Activated CD4-positive, alpha-beta T cell treated with anti-CD3 and anti-CD28 coated beads for 4 hours (primary cell): ENCODE measurements around the gene LARGE1.

Experiments
- DNase-seq, 2 donors: peaks; one replicate each; pipeline ENCODE4 v3.0.0-alpha.2; 2020

LARGE1 gene

DNA sequence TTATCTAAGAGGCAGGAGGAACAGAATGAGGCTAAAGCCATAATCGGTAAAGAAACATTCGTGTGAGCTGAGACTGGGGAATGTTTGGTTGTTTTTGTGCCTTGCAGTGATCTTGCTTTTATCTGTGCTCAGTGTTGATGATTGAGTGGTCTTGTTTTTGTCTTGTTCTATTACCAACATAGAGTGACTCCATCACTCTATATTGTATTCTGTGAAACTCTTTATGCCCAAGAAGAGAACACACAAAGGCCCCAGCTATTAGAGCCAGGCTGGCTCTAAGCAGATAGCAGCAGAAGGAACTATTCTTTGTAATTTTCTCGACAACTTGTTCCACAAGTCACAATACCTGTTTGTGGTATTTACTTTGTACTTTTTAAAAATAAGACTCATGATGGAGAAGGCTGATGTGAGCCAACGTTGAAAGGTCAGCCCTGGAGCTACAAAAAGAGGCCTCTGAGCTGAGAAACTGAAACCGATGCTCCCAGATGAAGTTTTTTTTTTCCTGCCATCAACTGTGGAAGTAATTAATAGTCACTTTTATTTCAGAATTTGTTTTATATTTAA, 68.4 kb downstream of the LARGE1 start:
- DNase-seq: no peak

DNA sequence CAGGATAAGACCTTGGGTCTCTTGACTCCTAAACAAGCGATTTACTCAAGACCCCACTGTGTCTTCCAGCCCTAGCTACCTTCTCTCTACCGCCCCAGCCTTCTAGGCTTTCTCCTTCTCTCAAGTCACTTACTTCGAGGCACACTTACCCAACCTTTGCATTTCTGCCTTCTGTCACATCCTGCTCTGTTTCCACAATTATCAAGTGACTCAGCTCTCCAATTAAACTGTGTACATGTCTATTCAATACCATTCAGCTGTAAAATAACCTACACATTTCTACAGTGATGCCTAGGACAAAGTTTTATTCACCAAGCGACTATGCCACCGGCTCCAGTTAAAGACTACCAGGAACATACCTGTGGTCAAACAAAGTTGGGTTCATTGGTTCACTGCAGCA, 69.0 kb downstream of the LARGE1 start:
- no peak for DNase-seq

DNA sequence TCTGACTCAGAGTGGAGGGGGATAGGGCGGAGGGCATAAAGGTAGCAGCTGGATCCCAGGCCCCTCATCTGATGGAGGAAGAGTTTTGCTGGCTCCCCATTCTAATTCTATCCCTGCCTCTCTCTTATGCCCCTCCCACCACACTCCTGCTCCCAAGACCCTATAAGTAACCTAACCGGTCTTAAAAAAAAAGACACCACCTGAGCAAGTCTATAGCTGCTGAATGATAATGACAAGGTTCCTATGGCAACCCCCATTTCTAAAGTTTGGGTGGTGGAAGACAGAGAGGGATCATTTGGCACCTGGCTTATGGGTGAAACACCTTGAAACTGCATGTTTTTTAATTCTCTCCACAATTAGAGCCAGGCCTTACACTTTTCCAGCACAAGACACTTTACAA, 69.6 kb downstream of the LARGE1 start:
- DNase-seq: no peak

DNA sequence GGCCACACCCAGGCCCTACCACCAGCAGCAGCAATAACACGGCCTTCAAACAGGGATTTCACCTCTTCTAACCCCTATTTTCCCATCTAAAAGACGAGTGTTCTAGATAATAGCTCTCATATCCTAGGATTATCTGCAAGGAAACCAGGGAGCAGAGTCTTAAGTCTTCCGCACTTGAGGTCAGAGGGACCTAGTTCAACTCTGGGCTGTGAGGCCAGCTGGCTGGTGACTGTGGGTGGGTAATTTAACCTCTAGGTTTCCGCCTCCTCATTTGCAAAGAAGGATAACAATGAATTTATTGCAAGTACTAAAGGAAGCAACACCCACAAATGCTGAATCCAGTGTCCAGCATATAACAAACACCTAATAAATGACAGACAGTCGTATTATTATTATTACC, 70.1 kb downstream of the LARGE1 start:
- DNase-seq: no peak

DNA sequence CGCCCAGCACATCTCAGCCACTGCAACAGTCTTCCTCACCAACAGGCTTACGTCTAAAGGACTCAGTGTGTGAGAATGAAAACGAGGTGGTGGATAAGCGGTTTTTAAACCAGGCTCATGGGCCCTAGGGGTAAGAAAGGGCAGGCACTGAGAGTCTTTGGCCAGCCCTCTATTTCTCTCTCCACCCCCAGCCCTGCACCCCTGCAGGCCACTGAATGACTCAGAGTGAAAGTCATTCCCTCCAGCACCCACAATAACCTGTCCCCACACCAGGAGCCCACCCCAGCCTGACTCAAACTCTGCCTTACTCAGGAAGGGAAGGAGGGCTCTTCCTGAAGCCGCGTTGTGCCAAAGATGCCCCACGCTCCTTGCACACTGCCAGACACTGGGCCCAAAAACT, 72.0 kb downstream of the LARGE1 start:
- no peak for DNase-seq

DNA sequence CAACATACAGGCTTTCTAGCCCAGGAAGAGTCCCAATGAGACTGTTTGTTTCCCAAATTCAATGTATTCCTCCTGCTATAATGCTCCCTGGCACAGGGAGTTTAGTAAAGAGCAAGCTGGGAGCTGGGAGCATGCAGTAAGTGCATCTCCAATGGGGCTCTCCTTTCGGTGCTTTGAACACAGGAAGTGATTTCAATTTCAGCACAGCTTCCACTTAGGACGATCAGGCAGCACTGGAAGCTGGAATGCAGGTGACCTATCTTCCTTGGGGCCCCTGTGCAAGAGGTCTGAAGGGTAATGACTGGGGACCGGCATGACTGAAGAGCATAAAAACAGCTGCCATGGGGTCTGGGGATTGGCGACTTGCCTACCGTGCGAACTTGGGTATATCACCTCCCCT, 76.0 kb downstream of the LARGE1 start:
- DNase-seq: no peak

DNA sequence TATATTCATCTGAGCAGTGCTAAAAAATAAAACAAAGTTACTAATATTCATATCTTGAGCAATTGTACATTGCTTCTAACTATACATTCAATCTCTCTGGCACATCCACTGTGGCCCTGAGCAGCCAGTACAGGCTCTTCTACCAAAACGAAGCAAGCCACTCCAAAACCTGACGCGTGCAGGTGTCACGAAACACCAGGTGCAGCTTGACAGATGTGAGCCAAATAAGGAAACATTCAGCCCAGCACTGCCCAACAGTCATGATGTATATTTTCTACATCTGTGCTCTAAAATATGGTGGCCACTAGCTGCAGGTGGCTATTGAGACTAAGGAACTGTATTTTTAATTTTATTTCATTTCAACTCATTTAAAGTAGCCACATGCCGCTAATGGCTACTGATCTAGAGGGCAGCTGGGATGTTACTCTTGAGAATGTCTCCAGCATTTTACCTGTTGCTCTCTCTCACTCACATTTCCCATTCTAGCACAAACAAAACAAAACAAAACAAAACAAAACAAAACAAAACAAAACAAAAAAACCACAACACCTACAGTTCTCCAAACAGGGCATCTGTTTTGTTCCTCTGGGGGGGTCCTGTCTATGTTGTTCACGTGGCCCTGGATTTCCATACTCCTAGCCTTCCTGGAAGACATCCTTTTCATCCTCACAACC, 77.7 kb downstream of the LARGE1 start:
- DNase-seq: no peak

DNA sequence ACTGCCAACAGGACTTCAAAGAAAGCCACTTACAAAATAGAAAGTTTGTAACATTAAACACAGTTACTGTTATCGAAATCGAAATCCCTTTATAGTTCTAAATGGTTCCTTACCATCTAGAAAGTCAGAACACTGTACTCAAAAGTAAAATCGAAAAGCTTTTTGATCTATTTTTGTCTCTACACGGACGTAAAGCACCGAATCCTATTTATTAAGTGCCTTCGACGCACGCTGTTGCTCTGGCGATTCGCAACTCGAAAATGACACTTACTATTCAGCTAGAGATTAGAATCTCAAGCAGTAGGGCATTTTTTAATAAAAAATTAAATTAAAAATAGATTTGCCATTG, 78.3 kb downstream of the LARGE1 start:
- DNase-seq: no peak

DNA sequence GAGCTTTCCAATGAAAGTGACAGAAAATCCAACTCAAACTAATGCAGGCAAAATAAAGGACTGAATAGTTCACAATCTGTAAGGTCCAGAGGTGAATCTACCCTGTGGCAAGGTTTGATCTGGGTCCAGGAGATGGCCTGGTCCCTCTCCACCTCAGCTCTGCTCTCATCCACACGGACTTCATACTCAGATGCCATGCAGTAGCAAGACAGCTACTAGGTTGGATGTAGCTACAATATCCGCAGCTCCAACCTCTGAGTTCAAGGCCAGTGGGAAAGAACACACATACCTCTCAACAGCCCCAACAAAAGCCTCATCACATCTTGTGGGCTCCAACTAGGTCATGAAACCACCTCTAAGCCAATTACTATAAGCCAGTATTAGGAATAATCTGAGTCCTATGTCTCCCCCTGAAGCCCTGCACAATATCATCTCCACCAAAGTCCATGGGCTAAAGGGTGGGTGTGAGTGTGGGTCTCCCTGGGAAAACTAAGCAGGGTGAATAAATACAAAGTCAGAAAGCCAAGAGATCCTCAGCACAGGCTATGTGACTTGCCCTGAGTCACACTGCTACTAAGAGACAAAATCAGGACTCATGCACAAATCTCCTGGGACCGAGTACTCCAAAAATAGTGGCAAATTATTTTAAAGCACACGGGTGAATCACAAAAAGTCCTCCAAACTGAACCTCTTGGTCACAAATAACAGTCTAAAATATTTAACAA, 78.8 kb downstream of the LARGE1 start:
- DNase-seq: no peak

DNA sequence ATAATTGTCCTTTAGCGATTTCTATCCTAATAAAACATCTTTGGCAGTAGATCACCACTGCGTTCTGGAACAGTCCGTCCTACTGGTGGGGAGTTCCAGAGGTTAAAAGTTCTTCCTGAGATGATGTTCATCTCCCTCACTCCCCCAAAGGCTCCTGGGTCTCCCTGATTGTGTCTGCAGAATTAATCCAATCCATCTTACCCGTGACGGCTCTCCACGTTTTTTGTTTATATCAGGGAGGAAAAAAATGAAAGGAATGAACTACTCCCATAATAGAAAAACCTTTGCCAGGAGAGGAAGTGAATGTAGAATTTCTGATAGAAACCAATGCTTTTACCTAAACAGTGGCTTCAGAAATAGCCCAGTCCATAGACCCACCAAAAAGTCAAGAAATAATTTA, 81.6 kb downstream of the LARGE1 start:
- no peak for DNase-seq

DNA sequence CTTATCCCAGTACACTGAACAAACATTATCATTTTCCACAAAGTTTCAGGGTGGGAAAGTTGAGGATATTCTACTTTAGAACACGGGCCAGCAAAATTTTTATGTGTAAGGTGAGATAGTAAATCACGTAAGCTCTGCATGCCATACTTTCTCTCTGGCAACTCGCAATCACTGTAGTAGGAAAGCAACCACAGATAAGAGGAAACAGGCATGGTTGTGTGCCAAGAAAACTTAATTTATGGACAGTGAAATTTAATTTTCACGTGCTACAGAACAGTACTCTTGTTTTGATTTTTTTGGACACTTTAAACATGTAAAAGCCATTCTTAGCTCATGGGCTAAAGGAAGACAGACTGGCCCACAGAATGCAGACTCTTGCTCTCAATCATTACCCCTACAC, 82.5 kb downstream of the LARGE1 start:
- DNase-seq: no peak

DNA sequence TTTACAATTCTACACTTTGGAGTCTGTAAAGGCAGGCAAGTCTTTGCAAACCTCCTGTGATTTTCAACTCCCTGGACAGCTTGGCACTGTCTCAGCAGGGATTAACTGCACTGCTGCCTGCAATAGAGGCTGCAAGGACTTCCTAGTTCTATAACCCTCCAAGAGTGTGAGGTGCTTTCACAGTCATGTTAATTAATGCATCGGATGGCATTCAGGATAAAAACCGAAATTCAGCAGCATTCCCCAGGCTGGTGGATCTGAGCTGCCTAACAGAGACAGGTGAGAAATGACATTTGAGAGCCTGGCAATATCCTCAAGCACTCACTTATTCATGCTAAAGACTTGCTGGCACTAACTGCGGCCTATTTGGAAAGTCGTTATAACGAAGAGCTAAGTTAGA, 85.0 kb downstream of the LARGE1 start:
- no peak for DNase-seq

DNA sequence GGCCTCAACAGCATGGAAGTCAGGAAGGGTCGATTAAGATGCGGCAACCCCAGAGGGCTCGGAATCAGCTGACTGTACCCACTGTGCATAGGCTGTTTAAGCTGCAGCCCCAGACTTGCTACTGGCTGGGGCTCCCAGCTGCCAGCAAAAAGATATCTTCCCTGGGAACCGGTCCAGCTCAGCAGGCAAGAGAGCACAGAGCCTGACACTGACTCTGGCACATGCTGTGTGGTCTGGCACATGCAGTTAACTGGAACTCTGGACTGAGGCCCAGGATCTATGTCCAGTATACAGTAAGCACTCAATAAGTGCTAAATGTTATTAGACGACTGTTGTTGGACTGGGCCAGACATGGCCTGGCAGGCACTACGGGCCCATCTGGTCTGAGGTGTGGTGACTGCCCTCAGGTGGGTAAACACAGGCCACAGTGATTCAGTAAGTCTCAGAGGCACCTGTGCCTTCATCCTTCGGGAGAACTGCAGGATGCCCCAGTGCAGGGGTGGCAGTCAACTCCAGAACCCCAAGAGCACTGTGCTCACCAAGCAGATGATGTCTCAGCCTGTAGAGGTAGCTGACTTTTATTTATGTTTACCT, 87.6 kb downstream of the LARGE1 start:
- DNase-seq: no peak

DNA sequence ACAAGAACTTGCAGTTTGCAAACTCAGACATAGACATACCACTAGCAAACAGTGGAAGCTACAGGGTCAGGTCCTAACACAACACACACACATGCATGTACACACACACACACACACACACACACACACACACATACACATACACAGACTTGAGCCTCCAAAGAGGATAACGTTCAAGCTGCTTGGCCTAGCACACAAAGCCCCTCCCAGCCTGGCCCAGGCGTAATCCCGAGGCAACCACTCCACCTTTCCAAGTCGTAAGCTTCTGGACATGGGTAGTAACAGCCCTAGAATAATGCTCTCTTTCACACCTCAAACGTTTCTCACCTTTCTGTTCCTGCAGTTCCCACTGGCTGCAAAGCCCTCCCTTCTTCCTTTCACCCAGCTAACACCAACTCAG, 88.6 kb downstream of the LARGE1 start:
- DNase-seq: no peak

DNA sequence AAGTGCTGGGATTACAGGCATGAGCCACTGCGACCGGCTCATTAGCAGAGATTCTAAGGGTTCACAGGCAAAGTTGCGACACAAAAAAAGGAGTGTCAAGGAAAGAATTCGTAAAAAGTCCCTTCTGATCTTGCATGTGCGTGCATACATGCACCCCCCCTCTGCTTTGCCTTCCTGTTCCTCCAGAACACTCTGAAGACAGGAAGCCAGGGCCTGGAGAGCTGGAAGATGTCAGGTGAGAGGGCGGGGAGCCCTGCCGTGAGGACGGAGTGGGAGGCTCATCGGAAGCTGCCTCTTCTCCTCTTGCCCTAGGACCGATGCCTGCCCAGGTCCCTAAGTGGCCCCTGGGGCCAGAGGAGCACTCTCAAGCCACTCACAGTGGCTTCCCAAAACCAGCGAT, 89.1 kb downstream of the LARGE1 start:
- DNase-seq: no peak

DNA sequence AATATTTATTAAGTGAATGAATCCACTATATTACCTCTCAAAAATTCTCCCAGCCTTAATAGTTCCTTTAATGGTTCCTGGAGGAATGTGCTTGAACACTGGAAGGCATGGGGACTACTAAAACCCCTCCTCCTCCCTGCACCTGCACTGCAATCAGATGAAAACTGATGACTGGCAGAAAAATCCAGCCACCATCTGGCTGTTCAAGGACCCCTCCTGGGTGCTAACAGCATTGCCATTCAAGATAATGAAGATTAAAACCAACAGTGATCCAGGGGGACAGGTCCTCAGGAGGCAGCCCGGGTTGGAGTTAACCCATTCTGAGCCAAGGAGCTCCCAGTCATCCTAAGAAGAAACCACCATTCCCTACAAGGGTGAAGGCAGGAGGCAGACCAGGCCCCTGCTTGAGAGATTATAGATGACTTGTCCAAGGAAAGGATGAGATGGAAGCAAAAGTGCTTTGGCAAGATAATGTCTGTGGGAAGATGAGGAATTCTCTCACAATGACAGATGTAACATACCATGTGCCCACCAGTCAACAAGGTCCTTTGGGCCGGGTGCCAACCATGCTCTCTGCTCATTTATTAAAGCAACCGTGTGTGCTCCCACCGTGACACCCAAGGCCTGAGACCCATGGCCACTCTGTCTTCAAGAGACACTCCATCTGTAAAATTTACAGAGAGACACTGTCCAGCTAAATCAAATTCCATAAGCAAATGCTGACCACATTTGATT, 90.6 kb downstream of the LARGE1 start:
- no peak for DNase-seq

DNA sequence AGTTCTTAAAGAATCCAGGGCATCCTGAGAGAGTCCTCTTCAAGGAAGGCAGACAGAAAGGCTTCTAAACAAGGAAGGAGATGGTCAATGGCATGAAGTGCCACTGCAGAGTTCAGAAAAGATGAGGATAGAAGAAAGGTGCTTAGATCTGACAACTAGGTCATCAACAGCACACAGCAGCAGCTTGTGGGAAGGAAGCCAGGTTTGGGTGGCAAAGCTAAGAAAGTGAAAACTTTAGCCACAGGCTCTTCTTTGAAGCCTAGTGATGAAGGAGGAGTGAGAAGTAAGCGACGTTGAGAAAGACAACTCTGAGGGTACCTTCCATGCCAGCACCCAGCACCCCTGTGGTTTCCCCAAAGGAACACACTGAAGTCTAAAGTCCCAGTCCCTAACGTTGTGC, 92.0 kb downstream of the LARGE1 start:
- no peak for DNase-seq

DNA sequence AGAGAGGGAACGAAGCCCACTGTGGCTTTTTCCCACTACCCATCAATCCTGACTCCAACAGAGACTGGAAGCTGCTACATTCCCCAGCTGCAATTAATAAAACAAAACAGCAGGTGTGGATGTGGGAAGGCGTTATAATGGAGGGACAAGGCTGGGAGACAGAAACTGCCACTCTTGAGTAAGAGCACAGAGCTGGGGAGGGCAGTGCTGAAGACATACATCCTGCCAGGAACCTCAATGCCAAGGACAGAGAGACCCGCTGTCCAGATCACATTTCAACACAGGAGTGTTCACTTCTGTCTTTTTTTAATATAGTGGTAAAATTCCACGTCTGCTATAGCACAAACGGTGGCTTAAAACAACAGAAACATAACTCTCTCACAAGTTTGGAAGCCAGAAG, 94.5 kb downstream of the LARGE1 start:
- DNase-seq: no peak

DNA sequence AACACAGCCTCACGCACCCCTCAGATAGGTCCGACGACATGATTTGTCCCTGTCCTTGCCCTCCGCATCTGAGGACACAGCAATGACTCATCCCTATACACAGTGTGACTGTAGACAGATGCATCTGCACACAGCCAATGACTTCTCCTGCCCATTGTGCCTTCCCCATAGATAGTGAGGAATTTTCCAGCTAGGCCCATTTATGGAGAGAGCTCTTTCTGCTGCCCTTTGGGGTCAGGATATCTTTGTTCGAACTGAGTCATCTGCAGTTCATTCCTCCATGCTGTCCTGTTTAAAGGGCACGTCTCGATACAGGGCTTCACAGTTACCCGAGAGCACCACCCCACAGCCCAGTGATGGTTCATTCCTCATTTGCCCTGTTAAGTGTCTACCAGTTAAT, 96.7 kb downstream of the LARGE1 start:
- no peak for DNase-seq

DNA sequence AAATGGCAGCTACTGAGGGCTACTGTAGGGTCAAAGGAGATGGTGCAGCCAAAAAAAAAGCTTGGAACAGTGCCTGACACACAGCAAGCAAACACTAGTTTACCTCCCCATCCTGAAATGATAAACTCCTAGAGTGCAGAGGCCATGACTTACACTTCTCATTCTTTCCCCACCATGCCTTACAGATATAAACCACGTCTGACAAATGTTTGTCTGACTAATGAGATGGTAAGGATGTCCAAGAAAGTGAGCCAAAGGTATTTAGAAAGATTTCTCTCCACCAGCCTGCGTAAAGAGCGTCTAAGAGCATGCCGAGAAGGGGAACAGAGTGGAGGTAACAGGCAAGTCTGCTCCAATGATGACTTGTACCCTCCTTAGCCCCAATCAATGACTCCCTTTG, 99.0 kb downstream of the LARGE1 start:
- DNase-seq: no peak

DNA sequence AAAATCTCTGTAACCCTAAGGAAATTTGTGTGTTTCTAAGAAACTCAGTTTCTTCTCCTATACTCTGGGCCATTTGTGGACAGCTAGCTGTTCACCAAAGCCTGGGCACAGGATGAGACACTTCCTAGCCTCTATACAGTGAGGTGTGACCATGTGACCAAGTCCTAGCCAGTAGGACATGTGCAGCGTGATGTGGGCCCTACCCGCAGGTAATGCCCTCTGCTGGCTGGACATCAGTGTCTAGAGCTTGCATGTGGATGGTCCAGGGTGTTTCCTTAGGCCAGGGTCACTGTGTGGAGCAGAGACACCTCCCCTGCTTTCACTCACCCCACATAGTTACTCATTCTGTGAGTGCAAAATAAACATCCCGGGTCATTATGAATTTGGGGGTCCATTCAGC, 100.5 kb downstream of the LARGE1 start:
- DNase-seq: no peak

DNA sequence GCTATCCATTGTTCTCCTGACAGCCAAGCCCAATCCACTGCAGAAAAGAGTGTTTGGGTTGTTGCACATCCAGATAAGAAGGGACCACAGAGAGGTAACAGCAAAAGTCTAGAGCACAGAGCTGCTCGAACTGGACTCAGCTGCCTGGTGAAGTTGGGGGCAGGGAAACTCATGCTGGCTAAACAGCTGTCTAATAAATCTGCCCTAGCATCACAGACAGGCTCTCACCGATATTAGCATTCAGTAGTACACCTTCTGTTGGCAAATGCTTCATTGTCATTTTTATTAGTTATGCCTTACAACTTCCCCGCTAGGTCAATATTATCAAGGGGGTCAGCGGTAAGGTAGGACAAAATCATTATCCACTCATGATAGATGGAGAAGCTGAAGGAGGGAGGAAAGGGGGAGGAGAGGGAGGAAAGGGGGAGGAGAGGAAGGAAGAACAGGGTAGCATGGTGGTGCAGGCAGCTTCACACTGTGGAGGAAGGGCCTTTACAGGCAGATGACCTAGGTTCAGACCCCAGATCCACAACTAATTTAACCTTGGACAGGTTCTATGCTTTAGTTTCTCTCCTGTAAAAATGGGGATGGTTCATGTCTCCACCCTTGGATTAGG, 102.7 kb downstream of the LARGE1 start:
- no peak for DNase-seq

DNA sequence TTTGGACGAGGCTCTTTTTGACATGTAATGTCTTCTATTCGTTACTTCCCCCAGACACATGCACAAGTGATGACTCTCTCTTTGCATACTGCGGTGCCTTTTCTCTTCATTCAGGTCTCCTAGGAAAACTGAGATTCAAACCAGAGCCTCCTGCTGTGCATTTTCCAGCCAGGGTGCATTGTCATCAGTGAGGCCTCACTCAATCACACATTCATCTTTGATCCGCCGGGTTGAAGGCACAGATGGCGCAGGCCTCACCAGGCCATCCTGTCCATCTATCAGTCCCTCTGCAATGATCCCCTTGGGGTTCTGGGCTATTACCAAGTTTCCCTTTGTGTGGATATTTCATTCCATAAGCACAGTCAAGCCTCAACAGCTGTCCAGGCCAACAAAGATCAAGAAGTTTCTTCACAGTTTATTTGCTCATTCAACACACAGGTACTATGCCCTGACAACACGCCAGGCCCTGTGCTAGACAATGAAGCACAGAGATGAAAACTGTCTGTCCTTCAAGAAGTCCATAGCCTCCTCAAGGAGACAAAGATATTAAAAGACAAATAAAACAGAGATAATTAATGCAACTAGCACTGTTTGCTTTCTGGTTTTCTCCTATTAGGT, 107.8 kb downstream of the LARGE1 start:
- no peak for DNase-seq
